Esophagus muscularis mucosa (tissue), 4 donors: ENCODE results near the gene NUTF2. TPM values are rescaled to one million over a fixed set of nuclear protein-coding genes. Genes with fewer than 3 reads are reported as not detected.

Experiments used
- DNase-seq: peaks from one replicate; pipeline ENCODE4 v3.0.0-alpha.2; 2017; ENCODE audit errors: extremely low spot score
- H3K27ac ChIP-seq, 4 donors: fragments of 200-600 bp; sonication (generic); replicated peaks in 1 of 4; 1 replicate in 3 of 4; 2 replicates in 1 of 4; pipeline ENCODE4 v1.5.1; 2016 to 2019; ENCODE audit warnings: mild to moderate bottlenecking in 1 of 4
- H3K27me3 ChIP-seq, 4 donors: fragments of 200-600 bp; sonication (generic); one replicate each; pipeline versions ENCODE4 v1.5.1 to v1.6.0; 2016 to 2019
- H3K36me3 ChIP-seq, 4 donors: fragments of 200-600 bp; sonication (generic); one replicate each; pipeline ENCODE4 v1.5.1; 2016 to 2019
- H3K4me1 ChIP-seq, 4 donors: fragments of 200-600 bp; sonication (generic); one replicate each; pipeline ENCODE4 v1.5.1; 2016 to 2019
- H3K4me3 ChIP-seq, 4 donors: fragments of 200-600 bp; sonication (generic); 1 replicate in 2 of 4; 2 replicates in 2 of 4; pipeline ENCODE4 v1.5.1; 2016 to 2019; ENCODE audit warnings: mild to moderate bottlenecking in 4 of 4, moderate library complexity in 1 of 4
- H3K9me3 ChIP-seq, 4 donors: fragments of 200-600 bp; sonication (generic); 1 replicate in 3 of 4; 2 replicates in 1 of 4; pipeline ENCODE4 v1.5.1; 2016 to 2019
- EP300 ChIP-seq: sonication (generic); formaldehyde crosslinking; IDR thresholded peaks from one replicate; pipeline ENCODE4 v1.6.1; 2017; ENCODE audit warnings: antibody characterized with exemption
- POLR2A ChIP-seq: fragments of 450-650 bp; IDR thresholded peaks from one replicate; pipeline ENCODE4 v1.6.1; 2017; ENCODE audit warnings: antibody characterized with exemption, moderate library complexity, mild to moderate bottlenecking, low read depth
- POLR2AphosphoS5 ChIP-seq, 2 donors: sonication (generic); formaldehyde crosslinking; IDR thresholded peaks; one replicate each; pipeline ENCODE4 v1.6.1; 2017; ENCODE audit warnings: antibody characterized with exemption in 2 of 2
- WGBS: methylation state at CpG from one replicate; pipeline ENCODE4 v1.1.5; 2018; 5-methylcytosine and 5-hydroxymethylcytosine counted together
- intact Hi-C: fragments of 100-400 bp; cut with DNase I; formaldehyde crosslinking; loops from one replicate; pipeline ENCODE4 v1.15.1; 2023
- total RNA-seq, 4 donors: library from RNA; depleted of rRNA; stranded (reverse); fragments of >200 nt; gene quantifications; one replicate each; pipeline versions ENCODE4 v1.1.0 to v1.2.1, GENCODE V29; 2016
- TF ChIP-seq, protein P1 (sequence below), 3 experiments: fragments of 200-600 bp in 2 of 3; fragments of 450-650 bp in 1 of 3; sonication (generic) in 2 of 3; IDR thresholded peaks; one replicate each; pipeline ENCODE4 v1.5.1; 2017 to 2019; ENCODE audit warnings: antibody characterized with exemption in 3 of 3, mild to moderate bottlenecking in 2 of 3, moderate library complexity in 1 of 3

The NUTF2 gene
- total RNA-seq, 4 donors from 2014 or later = 101 to 246 (median 174) TPM

GRCh38 chr16:67841816-67842508 is 4.8 kb upstream of the NUTF2 start, which contains the start of gene THAP11:
TSS of gene THAP11 (plus strand) at chr16:67842320. CDS start at chr16:67842555, 235 bp downstream.
- intact Hi-C loops = no loop called here
- WGBS = 0% methylated on average over 10 of the region's 83 CpGs

GRCh38 chr16:67842509-67843342 is 4.0 kb upstream of the NUTF2 start:
- DNase-seq = no peak
- peak overlapping the region; percentile 98 to 99 (median 99) for H3K27ac ChIP-seq
- H3K4me1 ChIP-seq = peaks cover 39 to 53% (median 50%) of the 10 kb centered on the region in 4 donors
- under 1% methylated on average over 42 of the region's 67 CpGs for WGBS
- H3K27me3 ChIP-seq = no peaks in the 10 kb centered on the region
- no peaks in the 10 kb centered on the region for H3K9me3 ChIP-seq
- TF ChIP-seq, protein P1, sequence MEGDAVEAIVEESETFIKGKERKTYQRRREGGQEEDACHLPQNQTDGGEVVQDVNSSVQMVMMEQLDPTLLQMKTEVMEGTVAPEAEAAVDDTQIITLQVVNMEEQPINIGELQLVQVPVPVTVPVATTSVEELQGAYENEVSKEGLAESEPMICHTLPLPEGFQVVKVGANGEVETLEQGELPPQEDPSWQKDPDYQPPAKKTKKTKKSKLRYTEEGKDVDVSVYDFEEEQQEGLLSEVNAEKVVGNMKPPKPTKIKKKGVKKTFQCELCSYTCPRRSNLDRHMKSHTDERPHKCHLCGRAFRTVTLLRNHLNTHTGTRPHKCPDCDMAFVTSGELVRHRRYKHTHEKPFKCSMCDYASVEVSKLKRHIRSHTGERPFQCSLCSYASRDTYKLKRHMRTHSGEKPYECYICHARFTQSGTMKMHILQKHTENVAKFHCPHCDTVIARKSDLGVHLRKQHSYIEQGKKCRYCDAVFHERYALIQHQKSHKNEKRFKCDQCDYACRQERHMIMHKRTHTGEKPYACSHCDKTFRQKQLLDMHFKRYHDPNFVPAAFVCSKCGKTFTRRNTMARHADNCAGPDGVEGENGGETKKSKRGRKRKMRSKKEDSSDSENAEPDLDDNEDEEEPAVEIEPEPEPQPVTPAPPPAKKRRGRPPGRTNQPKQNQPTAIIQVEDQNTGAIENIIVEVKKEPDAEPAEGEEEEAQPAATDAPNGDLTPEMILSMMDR (IDR thresholded peaks at IDR 0.05) = peak in 1 of 3 experiments; percentile 36
- TF ChIP-seq POLR2A = no peak
- no peaks in the 10 kb centered on the region for H3K36me3 ChIP-seq
- intact Hi-C loops = no loop called here
- H3K4me3 ChIP-seq = peak overlapping the region; percentile 86 to 94 (median 90)

More at GRCh38 chr16:67841816-67842508, 4.8 kb upstream of the NUTF2 start, which contains the start of gene THAP11:
- H3K9me3 ChIP-seq = no peaks in the 10 kb centered on the region
- TF ChIP-seq, protein P1 (IDR thresholded peaks at IDR 0.05) = peak; percentile 87 to 93 (median 92)
- peak; percentile 81 to 86 for TF ChIP-seq POLR2AphosphoS5 (IDR thresholded peaks at IDR 0.05)
- TF ChIP-seq POLR2A = peak; percentile 32
- no peak for TF ChIP-seq EP300
- H3K4me3 ChIP-seq = peak within 1 kb of the TSS; percentile 86 to 94 (median 90)
- no peaks in the 10 kb centered on the region for H3K27me3 ChIP-seq
- peak within 1 kb of the TSS; percentile 98 to 99 (median 99) for H3K27ac ChIP-seq
- DNase-seq = peak; percentile 98
- H3K4me1 ChIP-seq = peaks cover 38 to 48% (median 45%) of the 10 kb centered on the region in 4 donors
- H3K36me3 ChIP-seq = no peaks in the 10 kb centered on the region

DNA sequence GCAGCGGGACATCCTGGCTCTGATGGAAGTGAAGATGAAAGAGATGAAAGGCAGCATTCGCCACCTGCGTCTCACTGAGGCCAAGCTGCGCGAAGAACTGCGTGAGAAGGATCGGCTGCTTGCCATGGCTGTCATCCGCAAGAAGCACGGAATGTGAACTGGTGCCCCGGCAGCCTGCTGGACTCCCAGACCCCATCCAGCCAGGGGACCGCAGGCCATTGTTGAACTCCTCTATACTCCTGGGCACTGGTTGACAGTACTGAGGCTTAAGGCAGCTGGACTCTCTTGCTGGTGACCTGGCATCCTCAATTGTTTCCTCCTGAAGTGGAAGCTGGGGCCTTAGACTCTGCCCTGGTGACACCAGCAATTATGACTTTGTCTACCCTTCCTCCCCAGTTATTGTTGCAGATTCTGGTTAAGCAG is 3.4 kb upstream of the NUTF2 start:
- TF ChIP-seq, protein P1 (IDR thresholded peaks at IDR 0.05) = no peak
- TF ChIP-seq EP300 (no peak), POLR2AphosphoS5 (IDR thresholded peaks at IDR 0.05) (no peak), POLR2A (no peak)
- H3K4me1 ChIP-seq = peaks cover 45 to 59% (median 56%) of the 10 kb centered on the region in 4 donors
- intact Hi-C loops = no loop called here
- H3K27ac ChIP-seq = peak overlapping the region; percentile 98 to 99 (median 99)
- 5% methylated on average over 7 of the region's 11 CpGs for WGBS
- no peaks in the 10 kb centered on the region for H3K27me3 ChIP-seq
- H3K36me3 ChIP-seq = no peaks in the 10 kb centered on the region
- H3K9me3 ChIP-seq = no peaks in the 10 kb centered on the region
- no peak for DNase-seq
- H3K4me3 ChIP-seq = peak overlapping the region; percentile 86 to 94 (median 90)

DNA sequence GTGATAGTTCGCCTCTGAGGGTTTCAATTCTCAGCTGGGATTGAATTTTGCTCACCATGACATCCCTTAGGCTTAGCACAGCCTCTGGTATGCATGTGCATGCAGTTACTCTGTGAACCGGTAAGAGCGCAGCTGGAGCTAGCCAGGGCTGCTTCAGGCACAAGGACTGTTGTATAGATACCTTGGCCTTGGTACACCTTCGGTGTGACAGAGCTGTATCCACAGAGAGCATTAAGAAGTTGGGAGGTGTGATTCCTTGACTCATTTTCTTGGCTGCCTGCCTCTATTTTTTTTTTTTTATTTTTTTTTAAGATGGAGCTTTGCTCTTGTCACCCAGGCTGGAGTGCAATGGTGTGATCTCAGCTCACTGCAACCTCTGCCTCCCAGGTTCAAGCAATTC is 2.2 kb upstream of the NUTF2 start:
- Histone ChIP-seq H3K27ac (peak overlapping the region; percentile 98 to 99 (median 99)), H3K27me3 (no peaks in the 10 kb centered on the region), H3K9me3 (no peaks in the 10 kb centered on the region), H3K36me3 (no peaks in the 10 kb centered on the region), H3K4me1 (peaks cover 54 to 71% (median 67%) of the 10 kb centered on the region in 4 donors), H3K4me3 (peak overlapping the region; percentile 12 to 94 (median 52))
- WGBS = 54% methylated on average over 4 of the region's 4 CpGs
- intact Hi-C loops = no loop called here
- peak; percentile 18 to 44 for TF ChIP-seq POLR2AphosphoS5 (IDR thresholded peaks at IDR 0.05)
- no peak for TF ChIP-seq EP300
- TF ChIP-seq, protein P1 (IDR thresholded peaks at IDR 0.05) = peak in 1 of 3 experiments; percentile 41
- no peak for DNase-seq
